ENCODE results near the gene ZBTB20.

DNA sequence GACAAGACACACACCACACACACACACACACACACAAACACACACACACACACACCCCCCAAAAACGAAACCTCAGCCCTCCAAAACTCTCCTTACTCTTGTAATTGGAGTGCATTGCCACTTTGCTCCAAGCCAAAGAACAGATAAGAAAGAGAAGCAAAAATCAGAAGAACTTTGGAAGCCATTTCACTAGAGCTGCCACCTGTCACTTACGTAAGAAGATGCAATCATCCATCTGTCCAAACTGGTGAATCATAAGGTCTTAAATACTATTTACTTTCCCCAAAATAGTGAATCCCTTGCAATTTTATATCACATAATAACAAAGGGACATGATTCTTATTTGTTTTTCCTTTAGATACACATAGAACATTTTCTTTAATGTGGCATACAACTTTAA lies 285.4 kb downstream of the ZBTB20 start:
- TF ChIP-seq POLR2AphosphoS5 (IDR thresholded peaks at IDR 0.05; ENCODE audit: low read depth, low read length) (no peak), SIN3A (IDR thresholded peaks at IDR 0.05; ENCODE audit: borderline replicate concordance, insufficient read depth, low read length) (no peak), TAF1 (IDR thresholded peaks at IDR 0.05; ENCODE audit: borderline replicate concordance, insufficient read depth, low read length) (no peak), FOXP2 (optimal IDR thresholded peaks at IDR 0.05; ENCODE audit: borderline replicate concordance, extremely low read depth, extremely low read length, insufficient read depth) (no peak)
- TF ChIP-seq, protein P1, sequence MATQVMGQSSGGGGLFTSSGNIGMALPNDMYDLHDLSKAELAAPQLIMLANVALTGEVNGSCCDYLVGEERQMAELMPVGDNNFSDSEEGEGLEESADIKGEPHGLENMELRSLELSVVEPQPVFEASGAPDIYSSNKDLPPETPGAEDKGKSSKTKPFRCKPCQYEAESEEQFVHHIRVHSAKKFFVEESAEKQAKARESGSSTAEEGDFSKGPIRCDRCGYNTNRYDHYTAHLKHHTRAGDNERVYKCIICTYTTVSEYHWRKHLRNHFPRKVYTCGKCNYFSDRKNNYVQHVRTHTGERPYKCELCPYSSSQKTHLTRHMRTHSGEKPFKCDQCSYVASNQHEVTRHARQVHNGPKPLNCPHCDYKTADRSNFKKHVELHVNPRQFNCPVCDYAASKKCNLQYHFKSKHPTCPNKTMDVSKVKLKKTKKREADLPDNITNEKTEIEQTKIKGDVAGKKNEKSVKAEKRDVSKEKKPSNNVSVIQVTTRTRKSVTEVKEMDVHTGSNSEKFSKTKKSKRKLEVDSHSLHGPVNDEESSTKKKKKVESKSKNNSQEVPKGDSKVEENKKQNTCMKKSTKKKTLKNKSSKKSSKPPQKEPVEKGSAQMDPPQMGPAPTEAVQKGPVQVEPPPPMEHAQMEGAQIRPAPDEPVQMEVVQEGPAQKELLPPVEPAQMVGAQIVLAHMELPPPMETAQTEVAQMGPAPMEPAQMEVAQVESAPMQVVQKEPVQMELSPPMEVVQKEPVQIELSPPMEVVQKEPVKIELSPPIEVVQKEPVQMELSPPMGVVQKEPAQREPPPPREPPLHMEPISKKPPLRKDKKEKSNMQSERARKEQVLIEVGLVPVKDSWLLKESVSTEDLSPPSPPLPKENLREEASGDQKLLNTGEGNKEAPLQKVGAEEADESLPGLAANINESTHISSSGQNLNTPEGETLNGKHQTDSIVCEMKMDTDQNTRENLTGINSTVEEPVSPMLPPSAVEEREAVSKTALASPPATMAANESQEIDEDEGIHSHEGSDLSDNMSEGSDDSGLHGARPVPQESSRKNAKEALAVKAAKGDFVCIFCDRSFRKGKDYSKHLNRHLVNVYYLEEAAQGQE (IDR thresholded peaks at IDR 0.05; ENCODE audit: insufficient read depth in 1 of 2, low read depth in 2 of 2, low read length in 2 of 2), result no peak
